ENCODE results near the gene ERC1.

The ERC1 gene

GRCh38 chr12:990661-991349 is at the start of gene ERC1 (continued):
- TF ChIP-seq ZNF398 (tag by site-specific recombination; IDR thresholded peaks at IDR 0.05) (peak; percentile 93), PRDM1 (tag by site-specific recombination; IDR thresholded peaks at IDR 0.05) (0 out of 2 replicates have a peak, but pooled peaks have one; percentile 34), ZNF146 (tag by site-specific recombination; IDR thresholded peaks at IDR 0.05) (peak; percentile 76), GLI4 (tag by site-specific recombination; IDR thresholded peaks at IDR 0.05) (peak; percentile 63; the same call in 1 of the 2 replicates), SP2 (tag by site-specific recombination; IDR thresholded peaks at IDR 0.05) (peak; percentile 48), ZBTB6 (tag by site-specific recombination; IDR thresholded peaks at IDR 0.05) (no peak), KLF10 (tag by site-specific recombination; IDR thresholded peaks at IDR 0.05) (no peak; the same call in 1 of the 2 replicates), ZNF571 (tag by site-specific recombination; IDR thresholded peaks at IDR 0.05) (no peak), HOXA7 (CRISPR knock-in tag; IDR thresholded peaks at IDR 0.05; ENCODE audit: borderline replicate concordance) (no peak), ZNF184 (tag by site-specific recombination; IDR thresholded peaks at IDR 0.05) (no peak), ZNF112 (tag by site-specific recombination; IDR thresholded peaks at IDR 0.05) (no peak), ZNF596 (tag by site-specific recombination; IDR thresholded peaks at IDR 0.05) (no peak), ZBTB26 (tag by site-specific recombination; optimal IDR thresholded peaks at IDR 0.05) (peak; percentile 99), OVOL3 (tag by site-specific recombination; IDR thresholded peaks at IDR 0.05) (peak; percentile 75), ZNF157 (tag by site-specific recombination; IDR thresholded peaks at IDR 0.05) (no peak), ZBTB10 (tag by site-specific recombination; IDR thresholded peaks at IDR 0.05) (peak; percentile 96), ZNF514 (tag by site-specific recombination; IDR thresholded peaks at IDR 0.05) (no peak), ZNF121 (tag by site-specific recombination; IDR thresholded peaks at IDR 0.05) (peak; percentile 61; the same call in 1 of the 2 replicates), ZNF600 (tag by site-specific recombination; IDR thresholded peaks at IDR 0.05) (peak; percentile 91), ZBTB49 (tag by site-specific recombination; IDR thresholded peaks at IDR 0.05; ENCODE audit: low read depth) (no peak), SALL2 (tag by site-specific recombination; IDR thresholded peaks at IDR 0.05; ENCODE audit: borderline replicate concordance) (no peak), ZNF23 (tag by site-specific recombination; IDR thresholded peaks at IDR 0.05; ENCODE audit: borderline replicate concordance) (peak; percentile 55; the same call in 1 of the 2 replicates), ZFP3 (tag by site-specific recombination; IDR thresholded peaks at IDR 0.05; ENCODE audit: low read depth) (no peak; the same call in 1 of the 2 replicates), GLI2 (tag by site-specific recombination; IDR thresholded peaks at IDR 0.05; ENCODE audit: borderline replicate concordance, low read depth) (no peak), ZNF747 (tag by site-specific recombination; IDR thresholded peaks at IDR 0.05) (no peak), ZNF610 (tag by site-specific recombination; IDR thresholded peaks at IDR 0.05; ENCODE audit: borderline replicate concordance) (peak; percentile 91), TSHZ1 (tag by site-specific recombination; IDR thresholded peaks at IDR 0.05; ENCODE audit: borderline replicate concordance) (no peak)
